DMS153 treated with DMSO at 0.1 percent for 48 hours (cell line): ENCODE results near the gene LSP1.
"Not testable (repeated sequence)": the region's sequence is repeated elsewhere in the genome, so short reads cannot be mapped to it uniquely, and the experiment has no call there.

ENCODE experiments used
- DNase-seq: peaks from one replicate; lab custom pipeline; 2025; ENCODE audit not compliant: unreplicated experiment; lab: John Stamatoyannopoulos, UW

LSP1 gene

GRCh38 chr11:1862588-1863351, 9.9 kb downstream of the LSP1 start:
- DNase-seq, result no peak

- peak; percentile 33 for DNase-seq
Observed at GRCh38 chr11:1863352-1864216, 10.7 kb downstream of the LSP1 start.

- no peak for DNase-seq
Observed at GRCh38 chr11:1864231-1864630, 11.3 kb downstream of the LSP1 start.

GRCh38 chr11:1864831-1865665, 12.2 kb downstream of the LSP1 start:
- DNase-seq, result no peak

- DNase-seq, result no peak
Observed at GRCh38 chr11:1866226-1866625, 13.3 kb downstream of the LSP1 start.

- DNase-seq, result no peak
Observed at GRCh38 chr11:1866776-1867175, 13.9 kb downstream of the LSP1 start.

GRCh38 chr11:1867381-1867780, 14.5 kb downstream of the LSP1 start:
- DNase-seq, result no peak

- DNase-seq, result no peak
Observed at GRCh38 chr11:1868056-1868635, 15.3 kb downstream of the LSP1 start.

- DNase-seq, result no peak
Observed at GRCh38 chr11:1868636-1869291, 15.9 kb downstream of the LSP1 start.

GRCh38 chr11:1869427-1870325, 16.8 kb downstream of the LSP1 start:
- no peak for DNase-seq

- DNase-seq, result no peak
Observed at GRCh38 chr11:1870326-1870696, 17.4 kb downstream of the LSP1 start.

GRCh38 chr11:1870721-1871466, 18.0 kb downstream of the LSP1 start:
- no peak for DNase-seq

GRCh38 chr11:1871531-1871930, 18.6 kb downstream of the LSP1 start:
- no peak for DNase-seq

GRCh38 chr11:1872267-1872985, 19.5 kb downstream of the LSP1 start:
- DNase-seq, result no peak

- no peak for DNase-seq
Observed at GRCh38 chr11:1873048-1873812, 20.3 kb downstream of the LSP1 start.

- DNase-seq, result not testable (repeated sequence)
Observed at GRCh38 chr11:1873813-1874150, 20.9 kb downstream of the LSP1 start.

GRCh38 chr11:1874441-1875092, 21.7 kb downstream of the LSP1 start:
- DNase-seq, result not testable (repeated sequence)
